ENCODE results near the gene TANC2. TPM values are rescaled to one million over a fixed set of nuclear protein-coding genes. Genes with fewer than 3 reads are reported as not detected.
"Not testable (repeated sequence)": the region's sequence is repeated elsewhere in the genome, so short reads cannot be mapped to it uniquely, and the experiment has no call there.

The TANC2 gene
- total RNA-seq, 1 experiment from 2014 or later, result 77.5 TPM

GRCh38 chr17:62974788-62975187 is 8.8 kb downstream of the TANC2 start:
- no peaks in the 10 kb centered on the region for H3K36me3 ChIP-seq (ENCODE audit: control insufficient read depth, insufficient read depth, low read length)
- ChIA-PET POLR2A (interaction anchor here (0.7 kb wide), 1 partner anchor 132 kb away, joined by 6 read pairs; no protein-coding TSS in a partner anchor), CTCF (no interaction called here)
- intact Hi-C loops (cut with micrococcal nuclease; ENCODE audit: unreplicated experiment) (no loop called here), in situ Hi-C loops (cut with HindIII; ENCODE audit: low pct_unique_long_range_greater_than_20kb, low sequenced_read_pairs) (no loop called here)
- H3K9me3 ChIP-seq (ENCODE audit: control insufficient read depth, insufficient read depth, low read depth, low read length), result peaks cover 20% of the 10 kb centered on the region; the same call in 1 of the 2 replicates
- H3K27ac ChIP-seq (ENCODE audit: low read length), result no peak overlapping the region
- ATAC-seq (no peak), DNase-seq (ENCODE audit: low read depth, low spot score) (no peak)
- no peaks in the 10 kb centered on the region for H3K27me3 ChIP-seq (ENCODE audit: control insufficient read depth, insufficient read depth, low read length)
- H3K4me1 ChIP-seq (ENCODE audit: control insufficient read depth, insufficient read depth, low read length), result no peaks in the 10 kb centered on the region; the same call in 1 of the 2 replicates
- TF ChIP-seq CTCF (IDR thresholded peaks at IDR 0.05) (no peak), POLR2AphosphoS5 (IDR thresholded peaks at IDR 0.05; ENCODE audit: low read depth, low read length) (no peak)
- BruUV-seq (replicated peaks), result no TSS peak
- no peak overlapping the region for H3K4me3 ChIP-seq (ENCODE audit: low read depth in 2 of 2, low read length in 2 of 2)

DNA sequence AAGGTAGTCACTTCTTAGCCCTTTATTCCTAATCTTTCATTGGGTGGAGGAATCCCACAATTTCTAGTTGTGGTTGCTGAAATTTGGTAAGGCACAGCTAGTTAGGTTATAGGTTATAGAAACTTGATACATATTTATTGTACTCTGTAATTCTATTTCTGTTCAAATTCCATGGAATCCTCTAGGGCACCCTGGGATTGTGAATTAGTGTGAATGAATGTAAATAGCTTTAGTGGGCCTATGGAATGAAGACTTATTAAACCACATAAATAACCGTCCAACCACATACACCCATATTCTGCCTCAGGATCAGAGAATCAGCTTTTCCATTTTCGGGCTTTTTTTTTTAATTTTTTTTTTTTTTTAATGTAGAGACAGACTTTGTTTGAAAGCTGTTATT is 9.2 kb downstream of the TANC2 start:
- Histone ChIP-seq H3K36me3 (ENCODE audit: control insufficient read depth, insufficient read depth, low read length) (no peaks in the 10 kb centered on the region), H3K9me3 (ENCODE audit: control insufficient read depth, insufficient read depth, low read depth, low read length) (peaks cover 20% of the 10 kb centered on the region; the same call in 1 of the 2 replicates), H3K27ac (ENCODE audit: low read length) (no peak overlapping the region), H3K4me3 (ENCODE audit: low read depth in 2 of 2, low read length in 2 of 2) (no peak overlapping the region), H3K4me1 (ENCODE audit: control insufficient read depth, insufficient read depth, low read length) (no peaks in the 10 kb centered on the region), H3K27me3 (ENCODE audit: control insufficient read depth, insufficient read depth, low read length) (no peaks in the 10 kb centered on the region)
- in situ Hi-C loops (cut with HindIII; ENCODE audit: low pct_unique_long_range_greater_than_20kb, low sequenced_read_pairs) (no loop called here), intact Hi-C loops (cut with micrococcal nuclease; ENCODE audit: unreplicated experiment) (no loop called here)
- TF ChIP-seq SIN3A (IDR thresholded peaks at IDR 0.05; ENCODE audit: borderline replicate concordance, insufficient read depth, low read depth, low read length) (no peak), CTCF (IDR thresholded peaks at IDR 0.05) (no peak), POLR2AphosphoS5 (IDR thresholded peaks at IDR 0.05; ENCODE audit: low read depth, low read length) (no peak), TCF7L2 (IDR thresholded peaks at IDR 0.05; ENCODE audit: low read depth, low read length) (no peak)
- TF ChIP-seq, protein P1, sequence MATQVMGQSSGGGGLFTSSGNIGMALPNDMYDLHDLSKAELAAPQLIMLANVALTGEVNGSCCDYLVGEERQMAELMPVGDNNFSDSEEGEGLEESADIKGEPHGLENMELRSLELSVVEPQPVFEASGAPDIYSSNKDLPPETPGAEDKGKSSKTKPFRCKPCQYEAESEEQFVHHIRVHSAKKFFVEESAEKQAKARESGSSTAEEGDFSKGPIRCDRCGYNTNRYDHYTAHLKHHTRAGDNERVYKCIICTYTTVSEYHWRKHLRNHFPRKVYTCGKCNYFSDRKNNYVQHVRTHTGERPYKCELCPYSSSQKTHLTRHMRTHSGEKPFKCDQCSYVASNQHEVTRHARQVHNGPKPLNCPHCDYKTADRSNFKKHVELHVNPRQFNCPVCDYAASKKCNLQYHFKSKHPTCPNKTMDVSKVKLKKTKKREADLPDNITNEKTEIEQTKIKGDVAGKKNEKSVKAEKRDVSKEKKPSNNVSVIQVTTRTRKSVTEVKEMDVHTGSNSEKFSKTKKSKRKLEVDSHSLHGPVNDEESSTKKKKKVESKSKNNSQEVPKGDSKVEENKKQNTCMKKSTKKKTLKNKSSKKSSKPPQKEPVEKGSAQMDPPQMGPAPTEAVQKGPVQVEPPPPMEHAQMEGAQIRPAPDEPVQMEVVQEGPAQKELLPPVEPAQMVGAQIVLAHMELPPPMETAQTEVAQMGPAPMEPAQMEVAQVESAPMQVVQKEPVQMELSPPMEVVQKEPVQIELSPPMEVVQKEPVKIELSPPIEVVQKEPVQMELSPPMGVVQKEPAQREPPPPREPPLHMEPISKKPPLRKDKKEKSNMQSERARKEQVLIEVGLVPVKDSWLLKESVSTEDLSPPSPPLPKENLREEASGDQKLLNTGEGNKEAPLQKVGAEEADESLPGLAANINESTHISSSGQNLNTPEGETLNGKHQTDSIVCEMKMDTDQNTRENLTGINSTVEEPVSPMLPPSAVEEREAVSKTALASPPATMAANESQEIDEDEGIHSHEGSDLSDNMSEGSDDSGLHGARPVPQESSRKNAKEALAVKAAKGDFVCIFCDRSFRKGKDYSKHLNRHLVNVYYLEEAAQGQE (IDR thresholded peaks at IDR 0.05; ENCODE audit: insufficient read depth in 1 of 2, low read depth in 2 of 2, low read length in 1 of 2), result no peak
- CTCF ChIA-PET, result no interaction called here
- POLR2A ChIA-PET, result interaction anchor here (0.7 kb wide), 2 partner anchors 13 to 132 kb away, joined by 6 to 7 read pairs; no protein-coding TSS in a partner anchor
- no TSS peak for BruUV-seq (replicated peaks)
- no peak for ATAC-seq
- no peak for DNase-seq (ENCODE audit: low read depth, low spot score)

GRCh38 chr17:62976643-62977231 is 10.7 kb downstream of the TANC2 start:
- H3K4me1 ChIP-seq (ENCODE audit: control insufficient read depth, insufficient read depth, low read length); intact Hi-C loops (cut with micrococcal nuclease; ENCODE audit: unreplicated experiment); H3K27ac ChIP-seq (ENCODE audit: low read length); H3K36me3 ChIP-seq (ENCODE audit: control insufficient read depth, insufficient read depth, low read length); ATAC-seq; POLR2A ChIA-PET; H3K4me3 ChIP-seq (ENCODE audit: low read depth in 2 of 2, low read length in 2 of 2); H3K27me3 ChIP-seq (ENCODE audit: control insufficient read depth, insufficient read depth, low read length); CTCF ChIA-PET; BruUV-seq (replicated peaks); DNase-seq (ENCODE audit: low read depth, low spot score); in situ Hi-C loops (cut with HindIII; ENCODE audit: low pct_unique_long_range_greater_than_20kb, low sequenced_read_pairs): not testable (repeated sequence)
- H3K9me3 ChIP-seq (ENCODE audit: control insufficient read depth, insufficient read depth, low read depth, low read length), result peaks cover 20% of the 10 kb centered on the region; the same call in 1 of the 2 replicates
